CMK (cell line): ENCODE measurements around the gene NDUFAF3.

Experiments
- DNase-seq: peaks from one replicate; pipeline ENCODE4 v3.0.0-alpha.2; 2010; ENCODE audit warnings: low read depth

NDUFAF3 gene

GRCh38 chr3:49017971-49018706 is 3.8 kb upstream of the NDUFAF3 start, which contains the start of gene DALRD3:
Gene DALRD3 (minus strand): TSS chr3:49018580. CDS start chr3:49018564, 16 bp downstream.
- no peak for DNase-seq

- no peak for DNase-seq
These were observed 3.3 kb upstream of the NDUFAF3 start for GRCh38 chr3:49018707-49019006.

- DNase-seq, result no peak
These were observed 2.0 kb upstream of the NDUFAF3 start for GRCh38 chr3:49019941-49020329.

- DNase-seq, result no peak
These were observed 1.4 kb upstream of the NDUFAF3 start for GRCh38 chr3:49020330-49021212.

GRCh38 chr3:49021213-49021812 is 608 bp upstream of the NDUFAF3 start:
- DNase-seq, result peak; percentile 91

GRCh38 chr3:49022688-49023171 is 809 bp downstream of the NDUFAF3 start:
- no peak for DNase-seq

- DNase-seq, result no peak
These were observed 1.9 kb downstream of the NDUFAF3 start for GRCh38 chr3:49023775-49024174.

- DNase-seq, result no peak
These were observed 2.5 kb downstream of the NDUFAF3 start for GRCh38 chr3:49024449-49024848.

- peak; percentile 100 for DNase-seq
These were observed 3.3 kb downstream of the NDUFAF3 start for GRCh38 chr3:49025005-49025792.

- no peak for DNase-seq
These were observed 4.0 kb downstream of the NDUFAF3 start for GRCh38 chr3:49025793-49026520.

- no peak for DNase-seq
These were observed 4.6 kb downstream of the NDUFAF3 start for GRCh38 chr3:49026536-49026935.

GRCh38 chr3:49027634-49028033 is 5.7 kb downstream of the NDUFAF3 start:
- no peak for DNase-seq

- no peak for DNase-seq
These were observed 6.4 kb downstream of the NDUFAF3 start for GRCh38 chr3:49028298-49028672.

- DNase-seq, result peak; percentile 88
These were observed 7.0 kb downstream of the NDUFAF3 start, which contains the start of gene IMPDH2 for GRCh38 chr3:49028673-49029562. Gene IMPDH2 (minus strand): TSS chr3:49029398. CDS start chr3:49029350, 48 bp downstream.

- no peak for DNase-seq
These were observed 7.6 kb downstream of the NDUFAF3 start for GRCh38 chr3:49029563-49029884.

GRCh38 chr3:49030321-49030720 is 8.4 kb downstream of the NDUFAF3 start:
- DNase-seq, result no peak

- no peak for DNase-seq
These were observed 10.9 kb downstream of the NDUFAF3 start for GRCh38 chr3:49032646-49033304.

GRCh38 chr3:49034650-49035049 is 12.7 kb downstream of the NDUFAF3 start:
- no peak for DNase-seq

GRCh38 chr3:49035281-49035680 is 13.4 kb downstream of the NDUFAF3 start:
- no peak for DNase-seq

- DNase-seq, result no peak
These were observed 31.6 kb downstream of the NDUFAF3 start for GRCh38 chr3:49053543-49053942.
